HepG2 (cell line): ENCODE data around the gene RICTOR. TPM values are rescaled to one million over a fixed set of nuclear protein-coding genes. Genes with fewer than 3 reads are reported as not detected.

Source experiments
- ATAC-seq: fragments of 200-7000 bp; cut with Tn5 transposase; 3 replicates; pipeline ENCODE4 v1.9.1; 2020; ENCODE audit warnings: mild to moderate bottlenecking, moderate library complexity
- Bru-seq: library from RNA; stranded (reverse); fragments of 400-500 nt; gene quantifications from one replicate; lab custom pipeline; 2021; lab: Mats Ljungman, UMichigan
- BruChase-seq, 2 experiments: library from RNA; stranded (reverse); fragments of 400-500 nt; gene quantifications; one replicate each; lab custom pipeline; 2021; lab: Mats Ljungman, UMichigan
- BruUV-seq: library from RNA; stranded (reverse); fragments of 400-500 nt; replicated peaks from 2 replicates; lab custom pipeline; 2021; lab: Mats Ljungman, UMichigan
- CTCF ChIA-PET: fragments of 300-600 bp; formaldehyde crosslinking; extraction: SDS; loops from one replicate; lab custom pipeline; 2021; ENCODE audit warnings: low total read pairs, inconsistent platforms, low intra/inter-chr PET ratio; lab: Yijun Ruan, JAX
- POLR2A ChIA-PET: fragments of 350-600 bp; sonication (Branson Sonifier 250); formaldehyde crosslinking; loops from one replicate; lab custom pipeline; 2020; ENCODE audit warnings: antibody characterized with exemption, inconsistent platforms; lab: Yijun Ruan, JAX
- DNase-seq: peaks from one replicate; pipeline ENCODE4 v3.0.0-alpha.2; 2015; ENCODE audit warnings: low spot score
- FAIRE-seq: peaks from 3 replicates; lab custom pipeline; 2011; peaks lifted over from hg19 to GRCh38; lab: Jason Lieb, UNC
- H2AFZ ChIP-seq: one replicate; pipeline ENCODE4 v1.6.1; 2011; ENCODE audit warnings: low read length, inconsistent platforms
- H3K27ac ChIP-seq: fragments of 300-600 bp; 3 replicates; pipeline ENCODE4 v1.8.0; 2011; ENCODE audit warnings: mixed run types, mild to moderate bottlenecking, mixed read lengths, low read length, inconsistent platforms; ENCODE audit not compliant: insufficient read depth; ENCODE audit errors: extremely low read length
- H3K27me3 ChIP-seq, 2 experiments: fragments of 200-600 bp in 1 of 2; 2 replicates in 1 of 2; 3 replicates in 1 of 2; pipeline versions ENCODE4 v1.6.0 to v1.8.0; 2011; ENCODE audit warnings: low read length in 2 of 2, mild to moderate bottlenecking in 2 of 2, moderate library complexity in 2 of 2, inconsistent platforms in 1 of 2; ENCODE audit not compliant: insufficient read depth in 2 of 2, control insufficient read depth in 1 of 2
- H3K36me3 ChIP-seq, 2 experiments: fragments of 200-600 bp in 1 of 2; replicated peaks in 1 of 2; 2 replicates in 1 of 2; 3 replicates in 1 of 2; pipeline versions ENCODE4 v1.5.1 to v1.8.0; 2011; ENCODE audit warnings: low read length in 2 of 2, inconsistent platforms in 1 of 2; ENCODE audit not compliant: insufficient read depth in 2 of 2, control insufficient read depth in 1 of 2
- H3K4me1 ChIP-seq: 2 replicates; pipeline ENCODE4 v1.5.1; 2012; ENCODE audit warnings: low read length, inconsistent platforms; ENCODE audit not compliant: insufficient read depth
- H3K4me2 ChIP-seq: 2 replicates; pipeline ENCODE4 v1.6.0; 2011; ENCODE audit warnings: low read depth, low read length, inconsistent platforms
- H3K4me3 ChIP-seq, 3 experiments: fragments of 200-600 bp in 1 of 3; sonication (generic), shearing (Covaris generic) in 1 of 3; replicated peaks in 1 of 3; 2 replicates each; pipeline ENCODE4 v1.5.1; 2011 to 2016; ENCODE audit warnings: low read length in 3 of 3, inconsistent platforms in 2 of 3, low read depth in 2 of 3, mild to moderate bottlenecking in 2 of 3, control low read depth in 1 of 3, mixed read lengths in 1 of 3; ENCODE audit not compliant: insufficient read depth in 1 of 3
- H3K79me2 ChIP-seq: one replicate; pipeline ENCODE4 v1.6.1; 2011; ENCODE audit warnings: low read length, inconsistent platforms; ENCODE audit not compliant: insufficient read depth
- H3K9ac ChIP-seq: 2 replicates; pipeline ENCODE4 v1.6.0; 2011; ENCODE audit warnings: mild to moderate bottlenecking, low read depth, low read length, inconsistent platforms; ENCODE audit not compliant: insufficient read depth
- H3K9me3 ChIP-seq: 2 replicates; pipeline ENCODE4 v1.5.1; 2012; ENCODE audit warnings: mild to moderate bottlenecking, low read length
- H4K20me1 ChIP-seq: 2 replicates; pipeline ENCODE4 v1.6.0; 2011; ENCODE audit warnings: inconsistent platforms, mild to moderate bottlenecking, low read length, moderate library complexity; ENCODE audit not compliant: insufficient read depth
- ARHGAP35 ChIP-seq: sonication (generic); formaldehyde crosslinking; IDR thresholded peaks from 2 replicates; pipeline ENCODE4 v1.9.0; 2022; ENCODE audit warnings: mild to moderate bottlenecking, inconsistent platforms, moderate library complexity, missing genetic modification reagents, borderline replicate concordance
- ATF6 ChIP-seq: sonication (generic); formaldehyde crosslinking; conservative IDR thresholded peaks from 2 replicates; pipeline ENCODE4 v1.4.0; 2020; ENCODE audit warnings: missing genetic modification reagents
- CHCHD3 ChIP-seq: sonication (generic); formaldehyde crosslinking; IDR thresholded peaks from 2 replicates; pipeline ENCODE4 v1.8.0; 2022; ENCODE audit warnings: mild to moderate bottlenecking, missing genetic modification reagents, moderate library complexity
- CHD4 ChIP-seq: fragments of 200-600 bp; sonication (generic); IDR thresholded peaks from 2 replicates; pipeline ENCODE4 v1.7.0; 2017; ENCODE audit warnings: mild to moderate bottlenecking, low read length, borderline replicate concordance
- FOXO1 ChIP-seq: sonication (generic); formaldehyde crosslinking; IDR thresholded peaks from 2 replicates; pipeline ENCODE4 v1.4.0; 2020; ENCODE audit warnings: missing genetic modification reagents
- HMGXB3 ChIP-seq: sonication (generic); formaldehyde crosslinking; IDR thresholded peaks from 2 replicates; pipeline ENCODE4 v1.4.0; 2020; ENCODE audit warnings: missing genetic modification reagents, borderline replicate concordance
- HNRNPL ChIP-seq: fragments of 200-400 bp; formaldehyde crosslinking; IDR thresholded peaks from 2 replicates; pipeline ENCODE4 v1.6.1; 2017; ENCODE audit warnings: mild to moderate bottlenecking, low read depth, low read length
- MED13 ChIP-seq: sonication (generic); formaldehyde crosslinking; IDR thresholded peaks from 2 replicates; pipeline ENCODE4 v1.5.0; 2020; ENCODE audit warnings: missing genetic modification reagents
- SMC3 ChIP-seq: IDR thresholded peaks from 2 replicates; pipeline ENCODE4 v1.6.1; 2011; ENCODE audit warnings: low read length, improper control_type of control experiment
- U2AF1 ChIP-seq: fragments of 200-400 bp; formaldehyde crosslinking; optimal IDR thresholded peaks from 2 replicates; pipeline ENCODE3; 2017; ENCODE audit warnings: mild to moderate bottlenecking, low read depth, low read length
- ZNF260 ChIP-seq: sonication (generic); formaldehyde crosslinking; IDR thresholded peaks from 2 replicates; pipeline ENCODE4 v1.4.0; 2020; ENCODE audit warnings: missing genetic modification reagents, low read depth, mild to moderate bottlenecking, borderline replicate concordance
- WGBS: methylation state at CpG from one replicate; pipeline ENCODE4 v1.1.6; 2017; ENCODE audit warnings: low lambda C conversion rate; 5-methylcytosine and 5-hydroxymethylcytosine counted together
- in situ Hi-C: cut with HindIII; loops from 2 replicates; pipeline ENCODE4 v1.10.0; 2017; ENCODE audit warnings: low pct_unique_long_range_greater_than_20kb; ENCODE audit not compliant: extremely low pct_ligation_motif_present
- intact Hi-C: fragments of 100-400 bp; cut with micrococcal nuclease; formaldehyde crosslinking; loops from one replicate; pipeline ENCODE4 v1.10.0; 2022; ENCODE audit not compliant: unreplicated experiment
- long read RNA-seq, 2 experiments: library from RNA in 1 of 2; library from polyadenylated mRNA in 1 of 2; stranded (forward) in 1 of 2; unstranded in 1 of 2; transcript quantifications; one replicate each; pipeline ENCODE4 v2.0.0, GENCODE V29; 2019 to 2022
- polyA minus RNA-seq, 3 experiments: library from RNA; depleted of rRNA, polyadenylated mRNA; stranded (reverse); fragments of >200 nt; gene quantifications; 2 replicates each; pipeline ENCODE4 v1.2.3, GENCODE V29; 2011; ENCODE audit warnings: low replicate concordance in 1 of 3
- polyA plus RNA-seq, 8 experiments: library from polyadenylated mRNA; depleted of rRNA in 3 of 8; stranded (reverse) in 7 of 8; unstranded in 1 of 8; fragments of >200 nt; fragmentation: Illumina TruSeq in 4 of 8; extraction: Trizol in 4 of 8; gene quantifications; 2 replicates each; pipeline versions ENCODE4 v1.2.1 to v1.2.3, GENCODE V29; 2011 to 2016; ENCODE audit warnings: low read depth in 4 of 8, missing spikeins in 1 of 8, mixed read lengths in 1 of 8; ENCODE audit not compliant: insufficient read depth in 1 of 8
- total RNA-seq, 5 experiments: library from RNA; depleted of rRNA; stranded (reverse); fragments of >200 nt; fragmentation: Illumina TruSeq; extraction: Trizol; gene quantifications; 2 replicates each; pipeline ENCODE4 v1.2.3, GENCODE V29; 2016; ENCODE audit warnings: low read depth in 1 of 5

The RICTOR gene
- total RNA-seq (2016; rRNA removed; fragmentation: Illumina TruSeq; extraction: Trizol) (10.7 and 32.6 TPM in 2 replicates), polyA plus RNA-seq (2011; rRNA removed) (11.0 and 15.4 TPM in 2 replicates), polyA minus RNA-seq (2011; rRNA and poly(A)+ RNA removed; ENCODE audit: low replicate concordance) (49.0 and 56.1 TPM in 2 replicates), Bru-seq, nascent RNA (percentile 89 among the genes with signal in this experiment), BruChase-seq, experiment 1, labeled RNA remaining after a 6-hour chase (percentile 86 among the genes with signal in this experiment), BruChase-seq, experiment 2, labeled RNA remaining after a 2-hour chase (percentile 87 among the genes with signal in this experiment)
- total RNA-seq (2016; cell fraction: cytosol; rRNA removed; fragmentation: Illumina TruSeq; extraction: Trizol; ENCODE audit: low read depth), result 16.4 and 17.4 TPM in 2 replicates
- 10.0 and 26.1 TPM in 2 replicates for total RNA-seq (2016; cell fraction: insoluble cytoplasmic fraction; rRNA removed; fragmentation: Illumina TruSeq; extraction: Trizol)
- total RNA-seq (2016; cell fraction: membrane; rRNA removed; fragmentation: Illumina TruSeq; extraction: Trizol), result 6.9 and 7.8 TPM in 2 replicates
- 29.8 and 31.8 TPM in 2 replicates for total RNA-seq (2016; cell fraction: nucleus; rRNA removed; fragmentation: Illumina TruSeq; extraction: Trizol)
- polyA plus RNA-seq (2011; cell fraction: cytosol; rRNA removed), result 3.2 and 5.3 TPM in 2 replicates
- polyA plus RNA-seq (2011; cell fraction: nucleus; rRNA removed), result 20.3 and 24.2 TPM in 2 replicates
- polyA plus RNA-seq (2012), result 10.5 and 12.5 TPM in 2 replicates
- 0.07 and 0.10 TPM in 2 replicates for polyA plus RNA-seq (2016; cell fraction: cytosol; fragmentation: Illumina TruSeq; extraction: Trizol; ENCODE audit: low read depth)
- 6.0 and 7.1 TPM in 2 replicates for polyA plus RNA-seq (2016; cell fraction: insoluble cytoplasmic fraction; fragmentation: Illumina TruSeq; extraction: Trizol; ENCODE audit: low read depth)
- 0.34 and 0.49 TPM in 2 replicates for polyA plus RNA-seq (2016; cell fraction: membrane; fragmentation: Illumina TruSeq; extraction: Trizol; ENCODE audit: low read depth)
- 22.0 and 22.5 TPM in 2 replicates for polyA plus RNA-seq (2016; cell fraction: nucleus; fragmentation: Illumina TruSeq; extraction: Trizol; ENCODE audit: insufficient read depth, low read depth)
- polyA minus RNA-seq (2011; cell fraction: cytosol; rRNA and poly(A)+ RNA removed), result 25.4 and 35.2 TPM in 2 replicates
- 180 and 184 TPM in 2 replicates for polyA minus RNA-seq (2011; cell fraction: nucleus; rRNA and poly(A)+ RNA removed)
- long read RNA-seq, experiment 1, partial matches to known transcripts, result 1 of 5 reads
- long read RNA-seq, experiment 1, other reads (novel, unspliced or antisense), result 4 of 5 reads
- long read RNA-seq, experiment 2, partial matches to known transcripts, result 1 of 12 reads
- long read RNA-seq, experiment 2, other reads (novel, unspliced or antisense), result 11 of 12 reads

- WGBS, result 0% methylated on average over 10 of the region's 94 CpGs
- Histone ChIP-seq H3K27ac (peak within 1 kb of the TSS; percentile 98), H3K9ac (peak within 1 kb of the TSS; percentile 99), H3K36me3 (0 out of 5 replicates have a peak, but pooled peaks cover 0 to 4% of the 10 kb centered on the region in 2 experiments), H3K79me2 (peaks cover 42% of the 10 kb centered on the region), H2AFZ (peak within 1 kb of the TSS; percentile 65), H3K9me3 (no peaks in the 10 kb centered on the region), H3K4me2 (peak within 1 kb of the TSS; percentile 88), H3K4me1 (peaks cover 28% of the 10 kb centered on the region), H3K27me3 (no peaks in the 10 kb centered on the region; a peak in 1 of 5 replicates), H4K20me1 (peaks cover 18% of the 10 kb centered on the region), H3K4me3 (peak within 1 kb of the TSS; percentile 85 to 100 (median 99))
- DNase-seq (peak; percentile 70), FAIRE-seq (no peak), ATAC-seq (peak; percentile 89)
- in situ Hi-C loops, result loop anchor here (10.0 kb wide), 1 partner anchor 229 kb away; the partner anchor contains the start of gene OSMR
- intact Hi-C loops, result loop anchor here (1.0 to 10.0 kb wide), 2 partner anchors 32 to 1711 kb away; no protein-coding TSS in a partner anchor
- BruUV-seq, result no TSS peak
- POLR2A ChIA-PET, result no interaction called here
- CTCF ChIA-PET, result no interaction called here
- TF ChIP-seq ATF6 (CRISPR knock-in tag) (no peak), HNRNPL (0 out of 2 replicates have a peak, but pooled peaks have one; percentile 58), CHCHD3 (CRISPR knock-in tag) (no peak), U2AF1 (no peak), ZNF260 (CRISPR knock-in tag) (no peak), MED13 (CRISPR knock-in tag) (no peak; the same call in 1 of the 2 replicates), ARHGAP35 (no peak), SMC3 (no peak), CHD4 (no peak), HMGXB3 (CRISPR knock-in tag) (no peak), FOXO1 (peak; percentile 50; the same call in 1 of the 2 replicates)
Observed at GRCh38 chr5:39074017-39074814, at the start of gene RICTOR. RICTOR (minus strand) TSS chr5:39074399; CDS start chr5:39074377, 22 bp downstream.
